ENCODE results near the gene PGAP6.

- no peak for TF ChIP-seq POLR2A (IDR thresholded peaks at IDR 0.05; ENCODE audit: low read depth, low read length)
- TF ChIP-seq TAF1 (IDR thresholded peaks at IDR 0.05; ENCODE audit: borderline replicate concordance, low read depth, low read length), result no peak
Measured at GRCh38 chr16:353404-354290, 28.1 kb downstream of the PGAP6 start.

Data from GM12892 (cell line).